Measurements from ENCODE around the gene MFSD2B. TPM values are rescaled to one million over a fixed set of nuclear protein-coding genes. Genes with fewer than 3 reads are reported as not detected.

MFSD2B gene
- total RNA-seq, 2 donors from 2014 or later = not detected

- no peaks in the 10 kb centered on the region for H3K27me3 ChIP-seq (replicated peaks; ENCODE audit: insufficient read depth)
- no peaks in the 10 kb centered on the region for H3K36me3 ChIP-seq
- H3K4me3 ChIP-seq = no peak overlapping the region
- H3K4me1 ChIP-seq (replicated peaks) = no peaks in the 10 kb centered on the region
- 81% methylated on average over 8 of the region's 11 CpGs for WGBS
- intact Hi-C loops (cut with DNase I) = no loop called here
- H3K9me3 ChIP-seq = no peaks in the 10 kb centered on the region
- no peak for DNase-seq (ENCODE audit: low spot score)
- H3K27ac ChIP-seq = no peak overlapping the region
- TF ChIP-seq CTCF (IDR thresholded peaks at IDR 0.05) = no peak
- TF ChIP-seq POLR2AphosphoS5 (IDR thresholded peaks at IDR 0.05) = no peak
- TF ChIP-seq POLR2A (IDR thresholded peaks at IDR 0.05) = no peak
Measured at GRCh38 chr2:24015562-24016375, 5.9 kb downstream of the MFSD2B start.

GRCh38 chr2:24016376-24016761 is 6.5 kb downstream of the MFSD2B start:
- no peaks in the 10 kb centered on the region for H3K4me1 ChIP-seq (replicated peaks)
- TF ChIP-seq POLR2AphosphoS5 (IDR thresholded peaks at IDR 0.05) (no peak), POLR2A (IDR thresholded peaks at IDR 0.05) (no peak), CTCF (IDR thresholded peaks at IDR 0.05) (no peak)
- H3K36me3 ChIP-seq = no peaks in the 10 kb centered on the region
- no peak overlapping the region for H3K27ac ChIP-seq
- DNase-seq (ENCODE audit: low spot score) = no peak
- no peaks in the 10 kb centered on the region for H3K9me3 ChIP-seq
- WGBS = 83% methylated on average over 8 of the region's 9 CpGs
- no peaks in the 10 kb centered on the region for H3K27me3 ChIP-seq (replicated peaks; ENCODE audit: insufficient read depth)
- intact Hi-C loops (cut with DNase I) = no loop called here
- no peak overlapping the region for H3K4me3 ChIP-seq

- no peak for DNase-seq (ENCODE audit: low spot score)
- H3K27me3 ChIP-seq (replicated peaks; ENCODE audit: insufficient read depth) = no peaks in the 10 kb centered on the region
- H3K36me3 ChIP-seq = no peaks in the 10 kb centered on the region
- no peak for TF ChIP-seq POLR2AphosphoS5 (IDR thresholded peaks at IDR 0.05)
- TF ChIP-seq CTCF (IDR thresholded peaks at IDR 0.05) = no peak
- no peak for TF ChIP-seq POLR2A (IDR thresholded peaks at IDR 0.05)
- 95% methylated on average over 24 of the region's 35 CpGs for WGBS
- H3K4me3 ChIP-seq = no peak overlapping the region
- no peaks in the 10 kb centered on the region for H3K9me3 ChIP-seq
- no peak overlapping the region for H3K27ac ChIP-seq
- intact Hi-C loops (cut with DNase I) = no loop called here
- no peaks in the 10 kb centered on the region for H3K4me1 ChIP-seq (replicated peaks)
Measured at GRCh38 chr2:24016853-24017703, 7.2 kb downstream of the MFSD2B start.

- WGBS = 81% methylated on average over 8 of the region's 8 CpGs
Measured at GRCh38 chr2:24017711-24018110, 7.8 kb downstream of the MFSD2B start.

More at GRCh38 chr2:24017711-24018110, 7.8 kb downstream of the MFSD2B start:
- TF ChIP-seq POLR2A (IDR thresholded peaks at IDR 0.05) (no peak), POLR2AphosphoS5 (IDR thresholded peaks at IDR 0.05) (no peak), CTCF (IDR thresholded peaks at IDR 0.05) (no peak)
- Histone ChIP-seq H3K4me1 (replicated peaks) (no peaks in the 10 kb centered on the region), H3K9me3 (no peaks in the 10 kb centered on the region), H3K27me3 (replicated peaks; ENCODE audit: insufficient read depth) (no peaks in the 10 kb centered on the region), H3K36me3 (no peaks in the 10 kb centered on the region), H3K27ac (no peak overlapping the region), H3K4me3 (no peak overlapping the region)
- intact Hi-C loops (cut with DNase I) = no loop called here
- DNase-seq (ENCODE audit: low spot score) = no peak

All from prostate gland (tissue), 2 donors.